BJ (cell line): ENCODE measurements around the gene TRMT61B. TPM values are rescaled to one million over a fixed set of nuclear protein-coding genes. Genes with fewer than 3 reads are reported as not detected.

Source experiments
- CTCF ChIA-PET: fragments of 350-600 bp; formaldehyde crosslinking; extraction: SDS; loops from one replicate; lab custom pipeline; 2021; ENCODE audit warnings: antibody characterized with exemption, inconsistent platforms; lab: Yijun Ruan, JAX
- POLR2A ChIA-PET: fragments of 300-600 bp; sonication (Branson Sonifier 250); formaldehyde crosslinking; extraction: SDS; loops from one replicate; lab custom pipeline; 2021; ENCODE audit warnings: antibody characterized with exemption; lab: Charles Lee
- DNase-seq: peaks from one replicate; pipeline ENCODE4 v3.0.0-alpha.2; 2011; ENCODE audit warnings: low read depth
- H3K27me3 ChIP-seq: 2 replicates; pipeline ENCODE4 v1.6.0; 2011; ENCODE audit warnings: low read length; ENCODE audit not compliant: control insufficient read depth, insufficient read depth
- H3K36me3 ChIP-seq: 2 replicates; pipeline ENCODE4 v1.5.1; 2011; ENCODE audit warnings: low read length; ENCODE audit not compliant: control insufficient read depth, insufficient read depth
- H3K4me3 ChIP-seq: 2 replicates; pipeline ENCODE4 v1.5.1; 2011; ENCODE audit warnings: low read depth, mild to moderate bottlenecking, control low read depth, low read length
- CTCF ChIP-seq: IDR thresholded peaks from 2 replicates; pipeline ENCODE4 v1.5.1; 2011; ENCODE audit warnings: low read depth, mild to moderate bottlenecking, control low read depth, inconsistent platforms, low read length, moderate library complexity; ENCODE audit not compliant: insufficient read depth
- polyA plus RNA-seq: library from polyadenylated mRNA; depleted of rRNA; stranded (reverse); fragments of >200 nt; gene quantifications from 2 replicates; pipeline ENCODE4 v1.2.3, GENCODE V29; 2011

TRMT61B gene
- polyA plus RNA-seq, 1 experiment = 8.0 TPM

DNA sequence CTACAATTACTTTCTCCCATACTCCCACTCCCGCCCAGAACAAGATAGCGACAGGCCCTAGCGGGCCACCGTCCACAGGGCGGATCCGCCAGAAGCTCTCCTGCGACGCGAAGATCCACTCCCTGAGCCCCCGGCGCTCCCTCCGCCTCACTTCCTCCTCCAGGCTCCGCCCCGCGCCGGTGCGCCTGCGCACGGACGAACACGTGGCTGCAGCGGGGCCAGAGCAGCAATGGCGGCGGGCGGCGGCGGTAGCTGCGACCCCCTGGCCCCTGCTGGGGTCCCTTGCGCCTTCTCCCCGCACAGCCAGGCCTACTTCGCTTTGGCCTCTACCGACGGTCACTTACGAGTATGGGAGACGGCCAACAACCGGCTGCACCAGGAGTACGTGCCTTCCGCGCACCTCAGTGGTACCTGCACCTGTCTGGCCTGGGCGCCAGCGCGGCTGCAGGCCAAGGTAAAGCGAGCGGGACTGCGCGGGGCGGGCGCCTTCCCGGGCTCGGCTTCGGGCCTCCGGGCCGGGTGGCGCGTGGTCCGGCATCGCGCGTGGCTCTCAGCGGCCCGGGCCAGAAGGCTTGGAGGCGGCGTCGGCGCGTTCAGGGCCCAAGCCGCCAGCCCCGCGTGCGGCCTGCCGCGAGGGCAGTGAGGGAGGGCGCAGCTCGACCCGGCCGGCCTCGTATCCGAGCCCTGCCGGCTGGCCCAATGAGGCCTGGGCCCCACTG lies 24.5 kb upstream of the TRMT61B start, which contains the start of gene WDR43:
Gene WDR43, plus strand, starts transcription at position 198 of the 719 bp plus-strand sequence. Its CDS starts 32 bp downstream, at position 230.
- CTCF ChIA-PET = interaction anchor here (0.6 to 0.7 kb wide), 2 partner anchors 11 to 1149 kb away, joined by 3 read pairs; no protein-coding TSS in a partner anchor

DNA sequence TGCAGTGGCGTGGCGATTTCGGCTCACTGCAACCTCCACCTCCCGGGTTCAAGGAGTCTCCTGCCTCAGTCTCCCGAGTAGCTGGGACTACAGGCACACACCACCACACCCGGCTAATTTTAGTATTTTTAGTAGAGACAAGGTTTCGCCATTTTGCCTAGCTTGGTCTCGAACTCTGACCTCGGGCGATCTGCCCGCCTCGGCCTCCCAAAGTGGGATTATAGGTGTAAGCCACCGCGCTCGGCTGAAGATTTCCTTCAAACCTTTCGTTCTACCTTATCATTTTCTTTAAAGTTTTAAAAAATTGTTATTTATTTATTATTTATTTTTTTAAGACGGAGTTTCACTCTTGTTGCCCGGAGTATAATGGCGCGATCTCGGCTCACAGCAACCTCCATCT lies 23.4 kb upstream of the TRMT61B start:
- no peak for TF ChIP-seq CTCF
- Histone ChIP-seq H3K4me3 (no peak overlapping the region), H3K27me3 (no peaks in the 10 kb centered on the region), H3K36me3 (no peaks in the 10 kb centered on the region)
- POLR2A ChIA-PET = no interaction called here
- DNase-seq = no peak
- CTCF ChIA-PET = no interaction called here

More for the DNA sequence above, 24.5 kb upstream of the TRMT61B start, which contains the start of gene WDR43:
- no peaks in the 10 kb centered on the region for H3K27me3 ChIP-seq
- peak within 1 kb of the TSS; percentile 100 for H3K4me3 ChIP-seq
- no peaks in the 10 kb centered on the region for H3K36me3 ChIP-seq
- POLR2A ChIA-PET = interaction anchor here (0.5 kb wide), 1 partner anchor 143 kb away, joined by 5 read pairs; no protein-coding TSS in a partner anchor
- DNase-seq = peak; percentile 99
- TF ChIP-seq CTCF = no peak

GRCh38 chr2:28880193-28880592 lies 10.1 kb upstream of the TRMT61B start:
- CTCF ChIA-PET = no interaction called here

DNA sequence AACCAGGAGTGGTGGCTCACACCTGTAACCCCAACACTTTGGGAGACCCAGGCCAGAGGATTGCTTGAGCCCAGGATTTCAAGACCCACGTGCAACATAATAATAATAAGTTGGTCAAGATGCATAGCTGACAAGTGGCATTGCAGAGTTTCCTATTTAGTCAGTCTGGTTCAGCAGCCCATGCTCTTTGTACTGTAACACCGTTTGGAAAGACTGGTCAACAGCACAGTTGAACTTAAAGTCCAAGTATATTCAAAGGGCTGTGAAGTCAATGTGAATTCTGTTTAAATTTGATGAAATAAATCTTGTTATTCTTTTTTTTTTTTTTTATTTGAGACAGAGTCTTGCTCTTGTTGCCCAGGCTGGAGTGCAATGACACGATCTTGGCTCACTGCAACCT lies 1.5 kb upstream of the TRMT61B start:
- DNase-seq = no peak
- H3K36me3 ChIP-seq = no peaks in the 10 kb centered on the region
- H3K4me3 ChIP-seq = no peak overlapping the region
- ChIA-PET POLR2A (no interaction called here), CTCF (no interaction called here)
- TF ChIP-seq CTCF = no peak
- H3K27me3 ChIP-seq = 0 out of 2 replicates have a peak, but pooled peaks cover 1% of the 10 kb centered on the region

More at GRCh38 chr2:28880193-28880592, 10.1 kb upstream of the TRMT61B start:
- H3K4me3 ChIP-seq = no peak overlapping the region
- no peak for TF ChIP-seq CTCF
- DNase-seq = no peak
- POLR2A ChIA-PET = no interaction called here
- 0 out of 2 replicates have a peak, but pooled peaks cover 1% of the 10 kb centered on the region for H3K27me3 ChIP-seq
- no peaks in the 10 kb centered on the region for H3K36me3 ChIP-seq

DNA sequence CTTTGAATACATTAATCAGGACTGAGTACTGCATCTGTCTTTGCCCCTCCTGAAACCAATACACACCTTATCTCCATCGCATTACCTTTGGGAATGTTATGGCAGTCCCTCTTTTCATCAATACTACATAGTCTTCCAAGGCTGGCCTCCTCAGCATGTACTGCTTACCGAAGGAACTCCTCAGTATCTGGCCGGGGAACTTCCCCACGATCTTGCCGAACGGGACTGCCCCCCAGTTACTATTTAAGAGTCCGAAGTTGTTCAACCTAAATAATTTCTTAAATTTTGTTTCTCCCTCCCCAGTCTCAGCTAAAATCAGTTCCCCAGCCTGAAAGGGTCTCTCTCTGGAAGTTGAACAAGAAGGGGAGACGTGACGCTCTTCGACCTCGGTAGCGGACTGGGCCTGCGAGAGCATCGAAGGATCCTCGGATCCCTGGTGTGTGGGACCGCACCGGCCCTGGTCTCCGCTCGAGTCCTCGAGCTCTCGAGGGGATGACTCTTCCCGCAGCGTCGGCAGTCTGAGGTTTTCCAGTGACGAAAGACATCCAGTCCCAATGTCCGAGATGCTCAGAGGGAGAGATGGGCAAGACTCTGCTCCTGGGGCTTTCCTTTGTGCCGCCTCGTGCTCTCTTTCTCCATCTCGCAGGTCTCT lies 489 bp downstream of the TRMT61B start:
- POLR2A ChIA-PET = no interaction called here
- Histone ChIP-seq H3K36me3 (no peaks in the 10 kb centered on the region), H3K4me3 (peak overlapping the region; percentile 68), H3K27me3 (no peaks in the 10 kb centered on the region)
- no peak for TF ChIP-seq CTCF
- no peak for DNase-seq
- CTCF ChIA-PET = interaction anchor here (1.0 to 2.1 kb wide), 3 partner anchors 34 to 303 kb away, joined by 3 to 11 read pairs (median 8); no protein-coding TSS in a partner anchor
